Measurements from ENCODE around the gene UNC13C.

GRCh38 chr15:54282228-54282836 is 304.1 kb downstream of the UNC13C start:
- no peak for TF ChIP-seq TEAD4 (IDR thresholded peaks at IDR 0.05)
- no peak for TF ChIP-seq CEBPB (IDR thresholded peaks at IDR 0.05)

Data from Ishikawa (cell line).